Testis (tissue), 3 donors: ENCODE results near the gene TSACC. TPM values are rescaled to one million over a fixed set of nuclear protein-coding genes. Genes with fewer than 3 reads are reported as not detected.
A peak's percentile ranks its signal among the peaks of the same experiment; 100 is the strongest.

Experiments
- DNase-seq: peaks from one replicate; pipeline ENCODE4 v3.0.0-alpha.2; 2019
- H3K27ac ChIP-seq, 2 donors: fragments of 200-600 bp; sonication (generic); one replicate each; pipeline ENCODE4 v1.5.1; 2019
- H3K27me3 ChIP-seq: fragments of 200-600 bp; sonication (generic); one replicate; pipeline ENCODE4 v1.5.1; 2019
- H3K36me3 ChIP-seq: fragments of 200-600 bp; sonication (generic); one replicate; pipeline ENCODE4 v1.5.1; 2017; ENCODE audit warnings: low read depth; ENCODE audit errors: missing control alignments
- H3K4me1 ChIP-seq: fragments of 200-600 bp; sonication (generic); one replicate; pipeline ENCODE4 v1.5.1; 2019
- H3K4me3 ChIP-seq, 2 donors: fragments of 200-600 bp; sonication (generic); one replicate each; pipeline ENCODE4 v1.5.1; 2017 to 2019
- H3K9me3 ChIP-seq: fragments of 200-600 bp; sonication (generic); one replicate; pipeline ENCODE4 v1.5.1; 2017
- CTCF ChIP-seq, 3 experiments: fragments of 450-650 bp in 2 of 3; fragments of 200-600 bp in 1 of 3; sonication (generic) in 1 of 3; IDR thresholded peaks; one replicate each; pipeline ENCODE4 v1.5.1; 2016 to 2019; ENCODE audit warnings: antibody characterized with exemption in 3 of 3, mild to moderate bottlenecking in 2 of 3, moderate library complexity in 1 of 3
- POLR2A ChIP-seq: fragments of 450-650 bp; IDR thresholded peaks from one replicate; pipeline ENCODE4 v1.6.1; 2017; ENCODE audit warnings: antibody characterized with exemption, mild to moderate bottlenecking, moderate library complexity
- WGBS, 2 donors: methylation state at CpG; one replicate each; pipeline ENCODE4 v1.1.5; 2018; 5-methylcytosine and 5-hydroxymethylcytosine counted together
- intact Hi-C: fragments of 100-400 bp; cut with DNase I; formaldehyde crosslinking; loops from one replicate; pipeline ENCODE4 v1.15.1; 2023; ENCODE audit warnings: low total_unique reads
- polyA plus RNA-seq: library from polyadenylated mRNA; stranded (reverse); fragments of 350-450 nt; fragmentation: Illumina TruSeq; extraction: RNeasy Lipid Tissue Mini Kit (QIAGEN cat#74804); gene quantifications from one replicate; pipeline ENCODE4 v1.2.3, GENCODE V29; 2014; ENCODE audit warnings: low read depth, low replicate concordance; ENCODE audit not compliant: insufficient read depth
- total RNA-seq, 2 donors: library from RNA; depleted of rRNA; stranded (reverse); fragments of >200 nt; gene quantifications; one replicate each; pipeline ENCODE4 v1.2.3, GENCODE V29; 2016

TSACC gene
- total and polyA plus RNA-seq, 3 donors from 2014 or later = 354 to 1,814 (median 748) TPM

GRCh38 chr1:156384658-156385057 is 46.3 kb downstream of the TSACC start:
- H3K36me3 ChIP-seq = no peaks in the 10 kb centered on the region
- 93 to 95% methylated on average over 4 to 5 of the region's 5 CpGs for whole genome bisulfite sequencing, 2 donors
- H3K4me1 ChIP-seq = no peaks in the 10 kb centered on the region
- no peak overlapping the region for H3K27ac ChIP-seq
- H3K4me3 ChIP-seq = no peak overlapping the region
- TF ChIP-seq POLR2A = no peak
- no peak for TF ChIP-seq CTCF (IDR thresholded peaks at IDR 0.05)
- H3K27me3 ChIP-seq = no peaks in the 10 kb centered on the region
- no peaks in the 10 kb centered on the region for H3K9me3 ChIP-seq
- intact Hi-C loops = loop anchor here (5.0 kb wide), 1 partner anchor 63 kb away; no protein-coding TSS in a partner anchor
- no peak for DNase-seq

- Histone ChIP-seq H3K27me3 (no peaks in the 10 kb centered on the region), H3K27ac (no peak overlapping the region), H3K4me3 (no peak overlapping the region), H3K9me3 (no peaks in the 10 kb centered on the region), H3K4me1 (no peaks in the 10 kb centered on the region), H3K36me3 (no peaks in the 10 kb centered on the region)
- peak; percentile 83 for DNase-seq
- intact Hi-C loops = loop anchor here (5.0 kb wide), 1 partner anchor 62 kb away; no protein-coding TSS in a partner anchor
- WGBS, 2 donors = 23 to 39% methylated on average over 4 to 9 of the region's 9 CpGs
- peak; percentile 81 to 93 (median 90) for TF ChIP-seq CTCF (IDR thresholded peaks at IDR 0.05)
- no peak for TF ChIP-seq POLR2A
These were observed 47.3 kb downstream of the TSACC start for GRCh38 chr1:156385534-156386031.

DNA sequence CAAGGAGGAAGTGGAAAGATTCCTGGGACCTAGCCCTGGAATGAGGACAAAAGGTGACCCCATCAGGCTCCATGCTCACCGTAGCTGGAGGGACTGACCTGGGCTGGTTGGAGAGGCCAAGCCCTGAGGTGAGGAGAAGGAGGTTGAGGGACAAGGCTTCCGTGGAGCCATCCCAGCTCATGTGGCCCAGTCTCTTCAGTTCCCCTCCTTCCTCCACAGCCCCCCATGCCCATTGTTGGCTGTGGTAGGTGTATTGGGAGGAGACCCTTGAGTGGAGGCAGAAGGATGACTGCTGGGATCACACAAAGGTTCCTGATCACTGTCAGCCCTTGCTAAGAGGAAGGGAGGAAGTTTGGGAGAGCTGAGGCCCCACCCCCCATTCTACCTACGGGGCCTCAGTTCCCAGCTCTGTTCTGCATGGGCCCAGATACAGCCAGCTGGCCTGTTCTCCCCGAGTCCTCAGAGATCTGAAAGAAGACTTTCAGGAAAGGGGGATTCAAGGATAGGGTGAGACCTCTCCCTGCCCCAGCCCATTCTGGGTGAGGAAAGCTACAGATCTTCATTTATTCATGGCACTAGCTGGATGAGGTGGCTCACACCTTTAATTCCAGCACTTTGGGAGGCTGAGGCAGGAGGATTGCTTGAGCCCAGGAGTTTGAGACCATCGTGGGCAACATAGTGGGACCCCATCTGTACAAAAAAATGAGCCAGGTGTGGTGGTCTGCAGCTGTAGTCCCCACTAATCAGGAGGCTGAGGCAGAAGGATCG is 48.0 kb downstream of the TSACC start:
- Histone ChIP-seq H3K4me3 (no peak overlapping the region), H3K27me3 (no peaks in the 10 kb centered on the region), H3K9me3 (no peaks in the 10 kb centered on the region), H3K27ac (no peak overlapping the region), H3K4me1 (no peaks in the 10 kb centered on the region), H3K36me3 (no peaks in the 10 kb centered on the region)
- DNase-seq = no peak
- TF ChIP-seq POLR2A = no peak
- TF ChIP-seq CTCF (IDR thresholded peaks at IDR 0.05) = no peak
- 88 to 92% methylated on average over 5 to 6 of the region's 6 CpGs for WGBS, 2 donors
- intact Hi-C loops = loop anchor here (5.0 kb wide), 1 partner anchor 61 kb away; no protein-coding TSS in a partner anchor

GRCh38 chr1:156386949-156387869 is 48.9 kb downstream of the TSACC start:
- no peaks in the 10 kb centered on the region for H3K9me3 ChIP-seq
- H3K27ac ChIP-seq = no peak overlapping the region
- no peaks in the 10 kb centered on the region for H3K36me3 ChIP-seq
- WGBS, 2 donors = 78 to 85% methylated on average over 8 of the region's 8 CpGs
- no peak for DNase-seq
- TF ChIP-seq POLR2A (no peak), CTCF (IDR thresholded peaks at IDR 0.05) (no peak)
- intact Hi-C loops = loop anchor here (5.0 kb wide), 1 partner anchor 60 kb away; no protein-coding TSS in a partner anchor
- no peaks in the 10 kb centered on the region for H3K4me1 ChIP-seq
- H3K4me3 ChIP-seq = no peak overlapping the region
- H3K27me3 ChIP-seq = no peaks in the 10 kb centered on the region
